SW480 (cell line): ENCODE measurements around the gene JAKMIP1.

Source experiments
- DNase-seq: peaks from one replicate; pipeline ENCODE4 v3.0.0-alpha.2; 2016; ENCODE audit warnings: low spot score

JAKMIP1 gene

DNA sequence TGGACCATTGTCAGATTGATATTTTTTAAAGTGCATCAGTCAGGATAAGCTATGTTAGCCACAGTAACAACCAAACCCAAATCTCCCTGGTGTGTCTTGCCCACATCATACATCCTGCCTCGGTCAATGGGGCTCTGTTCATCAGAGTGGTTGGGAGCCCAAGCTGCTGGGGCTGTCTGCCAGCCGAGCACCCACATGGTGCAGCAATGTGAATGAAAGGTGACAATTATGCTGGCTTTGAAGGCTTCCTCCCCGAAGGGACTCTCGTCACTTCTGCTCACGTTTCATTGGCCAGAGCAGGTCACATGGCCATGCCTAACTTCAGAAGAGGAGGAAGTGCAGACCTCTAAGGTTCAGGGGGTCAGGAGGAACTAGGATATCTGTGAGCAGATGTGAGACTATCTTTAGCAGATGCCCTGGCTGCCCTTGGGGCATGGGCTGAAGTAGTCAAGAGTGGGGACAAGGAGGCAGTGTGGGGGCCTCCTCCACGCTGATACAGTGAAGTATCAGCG lies 1.3 kb upstream of the JAKMIP1 start:
- no peak for DNase-seq

- DNase-seq: no peak
Measured at GRCh38 chr4:6200922-6201362, 593 bp upstream of the JAKMIP1 start.

DNA sequence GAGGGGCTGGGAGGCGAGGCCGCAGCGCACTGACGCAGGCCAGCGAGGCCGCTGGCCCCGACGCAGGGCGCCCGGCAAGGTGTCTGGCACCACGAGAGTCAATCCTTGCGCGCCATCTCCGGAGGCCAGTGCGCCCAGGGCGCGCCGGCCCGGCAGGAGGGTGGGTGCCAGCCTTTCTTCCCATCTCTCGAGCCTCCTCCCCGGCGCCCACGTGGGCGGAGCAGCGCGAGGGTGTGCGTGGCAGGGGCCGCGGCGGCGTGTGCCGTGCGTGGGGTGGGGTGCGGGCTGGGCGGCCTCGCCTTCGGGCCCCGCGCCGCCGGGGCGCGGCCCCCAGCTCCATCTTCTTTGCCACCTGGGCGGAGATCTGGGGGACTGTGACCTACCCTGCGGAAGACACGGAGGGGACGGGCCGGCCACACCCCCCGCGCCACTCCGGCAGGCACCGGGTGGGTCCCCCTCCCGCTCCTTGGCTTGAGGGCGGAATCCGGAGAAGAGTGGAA lies 877 bp downstream of the JAKMIP1 start:
- DNase-seq: no peak

DNA sequence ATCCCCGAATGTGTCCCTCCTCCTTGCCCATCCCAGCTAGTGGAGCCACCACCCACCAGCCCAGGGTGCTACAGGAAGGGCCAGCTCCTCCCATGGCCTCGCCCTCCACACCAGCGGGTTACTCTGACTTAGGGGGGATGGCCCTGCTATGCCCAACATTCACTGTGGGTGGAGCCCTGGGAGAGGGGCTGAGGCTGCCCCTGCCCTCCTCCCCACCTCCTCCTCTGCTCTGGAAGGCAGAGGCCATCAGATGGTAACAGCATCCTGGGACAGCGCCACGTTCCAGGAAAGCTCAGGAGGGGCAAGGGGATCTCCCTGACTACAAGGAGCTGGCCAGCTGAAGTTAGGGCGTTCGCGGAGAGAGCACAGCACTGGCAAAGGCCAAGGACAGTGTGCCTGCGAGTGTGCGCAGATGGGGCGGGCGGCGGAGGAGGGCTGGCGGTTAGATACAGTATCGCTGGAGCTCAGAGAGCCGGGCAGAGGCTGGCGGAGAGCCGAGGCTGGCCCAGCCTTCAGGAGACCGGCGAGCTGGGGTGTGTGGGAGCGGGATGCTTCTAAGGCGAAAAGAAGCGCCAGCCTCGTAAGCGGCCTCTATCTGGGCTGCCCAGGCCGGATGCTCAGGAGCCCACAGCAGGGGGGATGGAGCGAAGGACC lies 1.5 kb downstream of the JAKMIP1 start:
- DNase-seq: peak; percentile 44

DNA sequence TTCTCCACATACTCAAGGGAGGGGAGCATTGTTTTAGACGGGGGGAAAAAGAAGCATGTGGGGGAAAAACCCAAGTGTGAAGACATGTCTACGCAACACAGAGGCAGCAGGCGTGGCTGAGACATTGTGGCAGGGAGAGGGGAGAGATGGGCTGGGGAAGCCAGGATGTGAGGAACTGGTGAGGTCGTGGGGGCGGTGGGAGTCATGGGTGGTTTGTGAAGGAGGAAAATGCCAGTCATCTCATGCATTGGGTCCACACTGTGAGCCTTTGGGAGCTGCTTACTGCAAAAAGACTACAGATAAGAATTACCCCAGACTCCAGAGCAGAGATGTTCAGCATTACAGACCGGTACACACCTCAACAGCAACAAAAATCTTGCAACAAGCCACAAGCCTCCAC lies 2.1 kb downstream of the JAKMIP1 start:
- no peak for DNase-seq

DNA sequence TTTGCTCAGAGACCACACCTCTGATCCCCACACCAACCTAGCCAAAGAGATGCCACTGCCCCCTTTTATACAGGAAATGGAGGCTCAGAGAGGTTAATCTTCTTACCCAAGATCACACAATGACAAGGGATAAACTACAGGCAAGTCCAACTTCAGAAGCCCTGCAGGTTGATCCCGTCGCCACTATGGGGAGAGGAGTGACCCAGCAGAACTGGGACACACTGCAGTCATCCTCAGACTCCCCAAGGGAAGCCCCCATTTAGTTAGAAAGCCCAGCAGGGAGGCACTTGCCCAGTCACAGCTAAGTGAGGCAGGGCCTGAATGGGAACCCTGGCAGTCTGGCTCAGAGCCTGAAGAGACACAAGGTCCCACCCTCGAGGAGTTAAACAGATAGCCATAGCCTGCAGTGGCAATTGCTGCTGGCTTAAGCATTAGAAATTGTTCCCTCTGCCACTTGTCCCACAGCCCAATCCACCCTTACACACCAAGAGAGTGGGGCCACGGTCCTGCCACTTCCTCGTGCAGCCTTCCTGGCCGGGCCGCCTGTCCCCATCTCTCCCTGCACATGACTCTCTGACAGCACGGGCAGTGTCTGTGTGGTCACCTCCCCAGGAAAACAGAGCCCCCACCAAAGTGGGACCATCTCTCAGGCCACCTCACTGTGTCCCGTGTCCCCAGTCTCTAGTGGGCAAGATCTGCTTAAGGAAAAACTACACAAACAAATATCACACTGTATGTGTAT lies 2.7 kb downstream of the JAKMIP1 start:
- no peak for DNase-seq

GRCh38 chr4:6196871-6197270 lies 3.5 kb downstream of the JAKMIP1 start:
- DNase-seq: no peak

- no peak for DNase-seq
Measured at GRCh38 chr4:6196324-6196723, 4.0 kb downstream of the JAKMIP1 start.

GRCh38 chr4:6195602-6196319 lies 4.6 kb downstream of the JAKMIP1 start:
- DNase-seq: no peak

GRCh38 chr4:6194458-6195195 lies 5.7 kb downstream of the JAKMIP1 start:
- DNase-seq: no peak

DNA sequence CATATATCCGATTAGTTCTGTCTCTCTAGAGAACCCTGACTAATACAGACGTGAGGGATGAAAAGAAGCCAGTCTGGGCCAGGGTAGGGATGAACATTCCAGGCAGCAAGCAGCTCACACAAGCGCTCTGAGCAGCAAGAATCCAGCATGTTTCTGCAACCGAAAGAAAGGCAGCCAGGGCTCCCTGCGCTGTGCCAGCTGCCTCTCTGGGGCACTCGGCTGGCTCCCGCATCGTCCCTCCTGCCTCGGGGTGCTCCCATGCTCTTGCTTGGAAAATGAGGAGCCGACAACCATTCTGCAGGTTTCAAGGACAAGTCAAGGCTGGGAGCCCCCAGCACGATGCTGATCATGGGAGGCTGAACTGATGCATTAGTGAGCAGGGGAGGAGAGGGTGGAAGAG lies 7.0 kb downstream of the JAKMIP1 start:
- DNase-seq: no peak

DNA sequence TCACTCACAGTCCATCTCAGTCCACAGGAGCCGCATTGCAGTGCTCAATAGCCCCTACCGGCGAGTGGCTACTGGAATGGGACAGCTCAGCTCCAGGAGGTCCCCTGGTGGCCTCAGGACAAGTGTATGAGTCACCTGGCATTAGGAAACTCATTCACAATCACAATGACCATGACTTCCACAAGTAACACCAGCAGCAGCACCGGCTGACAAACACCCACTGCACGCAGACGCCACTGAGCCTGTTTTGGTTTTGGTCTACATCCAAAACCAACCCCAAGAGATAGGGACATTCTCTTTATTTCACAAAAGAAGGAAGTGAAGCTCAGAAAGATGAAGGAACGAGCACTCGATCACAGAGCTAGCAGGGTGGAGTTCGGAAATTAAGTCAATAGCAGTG lies 8.1 kb downstream of the JAKMIP1 start:
- no peak for DNase-seq

DNA sequence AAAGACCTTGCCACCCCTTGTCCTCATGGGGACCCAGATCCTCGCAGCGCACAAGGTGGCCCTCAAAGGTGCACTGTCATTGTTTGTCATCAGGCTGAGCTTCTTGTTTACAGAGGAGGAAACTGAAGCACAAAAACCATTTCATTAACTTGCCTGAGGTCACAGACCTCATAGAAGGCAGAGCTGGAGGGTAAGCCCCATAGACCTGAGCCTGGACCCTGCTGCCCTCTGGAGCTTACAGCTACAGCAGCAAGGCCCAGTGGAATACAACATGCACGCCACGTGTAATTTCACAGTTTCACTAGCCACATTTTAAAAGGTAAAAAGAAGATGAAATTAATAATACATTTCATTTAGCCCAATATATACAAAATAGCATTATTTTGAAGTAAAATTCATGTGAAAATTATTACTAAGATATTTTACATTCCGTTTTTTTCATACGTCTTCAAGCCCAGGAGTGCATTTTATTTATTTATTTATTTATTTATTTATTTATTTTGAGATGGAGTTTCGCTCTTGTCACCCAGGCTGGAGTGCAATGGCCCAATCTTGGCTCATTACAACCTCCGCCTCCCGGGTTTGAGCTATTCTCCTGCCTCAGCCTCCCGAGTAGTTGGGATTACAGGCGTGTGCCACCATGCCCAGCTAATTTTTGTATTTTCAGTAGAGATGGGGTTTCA lies 8.8 kb downstream of the JAKMIP1 start:
- DNase-seq: no peak

GRCh38 chr4:6190486-6190885 lies 9.9 kb downstream of the JAKMIP1 start:
- no peak for DNase-seq

DNA sequence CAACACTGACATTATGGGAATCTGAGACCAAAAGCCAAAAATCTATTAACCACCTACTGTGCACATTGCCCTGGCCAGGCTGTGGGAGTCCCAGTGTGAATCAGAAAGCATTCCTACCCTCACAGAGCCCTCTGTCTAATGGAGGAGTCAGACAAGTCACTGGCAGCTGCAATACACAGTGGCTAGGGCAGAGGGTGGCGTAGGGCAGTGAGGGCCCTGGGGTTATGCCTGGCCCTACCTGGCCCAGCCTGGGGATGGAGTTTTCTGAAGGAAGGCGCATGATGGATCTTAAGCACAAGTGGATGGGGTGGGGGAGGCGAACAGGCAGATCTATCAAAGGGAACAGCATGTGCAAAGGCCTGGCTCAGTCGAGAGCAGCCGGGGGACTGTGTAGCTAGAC lies 10.8 kb downstream of the JAKMIP1 start:
- DNase-seq: no peak

GRCh38 chr4:6188687-6189305 lies 11.6 kb downstream of the JAKMIP1 start:
- DNase-seq: no peak

DNA sequence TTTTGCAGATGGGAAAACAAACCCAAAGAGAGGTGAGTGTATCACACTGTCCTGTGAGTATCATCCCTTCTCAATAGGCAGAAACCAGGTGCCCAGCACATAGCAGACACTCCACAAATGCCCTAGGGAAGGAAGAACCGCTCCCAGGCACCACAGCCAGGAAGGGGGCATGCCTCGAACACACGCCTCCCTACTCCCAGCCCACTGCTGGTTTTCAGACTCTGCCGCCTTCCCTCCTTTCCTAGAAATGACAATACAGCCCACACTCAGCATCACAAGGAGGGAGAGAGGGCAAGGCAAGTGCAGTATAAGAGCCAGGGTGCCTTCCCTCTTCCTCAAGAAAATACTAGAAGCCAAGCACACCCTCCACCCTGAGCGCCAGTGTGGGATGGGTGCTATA lies 16.2 kb downstream of the JAKMIP1 start:
- no peak for DNase-seq

DNA sequence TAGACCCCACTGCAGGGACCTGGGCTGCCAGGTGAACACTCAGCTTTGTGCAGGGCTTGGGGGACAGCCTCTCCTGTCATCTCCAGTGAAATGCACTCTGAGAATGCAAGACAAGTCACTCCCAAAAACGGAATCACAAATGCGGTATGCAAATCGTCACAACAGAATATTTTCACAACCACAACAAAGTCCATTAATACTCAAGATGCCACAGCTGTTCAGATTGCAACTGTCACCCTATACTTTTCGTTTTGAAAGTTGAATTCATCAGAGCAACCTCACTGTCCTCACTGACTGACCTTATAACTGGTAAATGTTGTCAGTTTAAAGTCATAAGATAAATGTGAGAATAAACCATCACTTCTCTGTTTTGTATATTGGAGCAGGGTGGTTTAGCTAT lies 16.6 kb downstream of the JAKMIP1 start:
- DNase-seq: peak; percentile 83

DNA sequence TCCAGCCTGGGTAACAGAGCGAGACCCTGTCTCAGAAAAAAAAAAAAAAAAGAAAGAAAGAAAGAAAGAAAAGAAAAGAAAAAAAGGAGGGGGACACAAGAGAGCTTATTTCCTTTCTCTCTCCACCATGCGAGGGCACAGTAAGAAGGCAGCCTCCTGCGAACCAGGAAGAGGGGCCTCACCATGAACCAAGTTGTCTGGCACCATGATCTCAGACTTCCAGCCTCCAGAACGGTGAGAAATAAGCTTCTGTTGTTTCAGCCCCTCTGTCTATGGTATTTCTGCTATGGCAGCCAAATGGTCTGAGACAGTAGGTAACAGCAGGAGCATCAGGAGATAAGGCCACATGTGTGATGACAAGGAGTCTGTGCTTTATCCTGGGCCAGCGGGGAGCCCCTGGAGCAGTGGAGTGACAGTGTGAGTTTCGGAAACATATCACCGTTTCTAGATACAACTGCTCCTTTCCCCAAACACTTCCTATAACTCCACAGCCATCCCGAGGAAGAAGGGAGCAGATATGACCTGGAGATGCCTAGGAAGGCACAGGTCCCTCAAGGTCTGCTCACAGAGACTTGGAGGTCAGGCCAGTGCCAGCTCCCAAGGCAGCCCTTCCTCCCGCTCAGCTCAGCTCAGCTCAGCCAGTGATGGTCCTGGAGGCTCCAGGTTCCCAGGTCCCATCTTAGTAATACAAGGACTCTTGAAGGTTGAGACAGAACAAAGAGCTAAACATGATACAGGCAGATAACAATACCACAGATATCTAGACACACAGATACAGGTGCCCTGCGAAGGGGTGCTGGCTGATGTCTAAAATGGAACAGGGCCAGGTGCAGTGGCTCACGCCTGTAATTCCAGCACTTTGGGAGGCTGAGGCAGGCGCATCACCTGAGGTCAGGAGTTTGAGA lies 17.7 kb downstream of the JAKMIP1 start:
- no peak for DNase-seq
